H1 (cell line): ENCODE data around the gene BNIP5. TPM values are rescaled to one million over a fixed set of nuclear protein-coding genes. Genes with fewer than 3 reads are reported as not detected.

Experiments used
- CEBPB ChIP-seq: IDR thresholded peaks from 2 replicates; pipeline ENCODE4 v1.6.1; 2012; ENCODE audit warnings: low read depth, low read length
- KDM1A ChIP-seq: fragments of 200-600, 300-600 bp; sonication (generic); IDR thresholded peaks from 2 replicates; pipeline ENCODE4 v1.7.1; 2016; ENCODE audit warnings: mild to moderate bottlenecking, low read length, borderline replicate concordance
- polyA plus RNA-seq, 7 experiments: library from polyadenylated mRNA; depleted of rRNA in 3 of 7; stranded (reverse) in 5 of 7; unstranded in 2 of 7; fragments of >200 nt in 5 of 7; fragments of 200-250 nt in 2 of 7; gene quantifications; 1 replicate in 5 of 7; 2 replicates in 1 of 7; 4 replicates in 1 of 7; pipeline versions ENCODE4 v1.2.1 to v1.2.3, GENCODE V29; 2011 to 2013; ENCODE audit warnings: missing spikeins in 2 of 7, mixed read lengths in 2 of 7
- total RNA-seq: library from RNA; stranded (reverse); fragmentation: NEBNext Ultra II Directional; extraction: Animal tissue kit (Norgen Biotek cat#: 25700); gene quantifications from 2 replicates; pipeline ENCODE4 v1.2.1, GENCODE V29; 2021
- TF ChIP-seq, protein P1 (sequence below): IDR thresholded peaks from 2 replicates; pipeline ENCODE4 v1.6.1; 2012; ENCODE audit warnings: inconsistent platforms

The BNIP5 gene
- total and polyA plus RNA-seq, 2 of the 8 experiments (the other 6 are each of a cell fraction or from before 2014, with no cell fraction given): not detected

DNA sequence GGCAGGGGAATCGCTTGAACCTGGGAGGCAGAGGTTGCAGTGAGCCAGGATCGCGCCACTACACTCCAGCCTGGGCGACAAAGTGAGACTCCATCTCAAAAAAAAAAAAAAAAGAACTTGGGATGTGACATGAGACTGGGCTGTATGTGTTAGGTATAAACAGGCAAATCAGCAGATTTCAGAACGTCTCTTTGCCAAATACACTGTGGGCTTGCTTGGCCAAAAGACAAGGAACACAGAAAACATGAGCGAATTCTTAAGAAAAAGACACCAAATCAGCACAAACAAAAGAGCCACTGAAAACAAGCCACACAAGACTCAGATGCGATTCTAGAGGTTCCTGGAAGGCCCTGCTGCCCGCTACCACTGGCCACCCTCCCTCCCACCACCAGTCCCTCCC, 38.3 kb upstream of the BNIP5 start (continued):
- TF ChIP-seq, protein P1, sequence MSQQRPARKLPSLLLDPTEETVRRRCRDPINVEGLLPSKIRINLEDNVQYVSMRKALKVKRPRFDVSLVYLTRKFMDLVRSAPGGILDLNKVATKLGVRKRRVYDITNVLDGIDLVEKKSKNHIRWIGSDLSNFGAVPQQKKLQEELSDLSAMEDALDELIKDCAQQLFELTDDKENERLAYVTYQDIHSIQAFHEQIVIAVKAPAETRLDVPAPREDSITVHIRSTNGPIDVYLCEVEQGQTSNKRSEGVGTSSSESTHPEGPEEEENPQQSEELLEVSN: no peak
- TF ChIP-seq KDM1A: no peak
- TF ChIP-seq CEBPB: no peak
